ENCODE data around the gene CALML5.
"Not testable (repeated sequence)": the region's sequence is repeated elsewhere in the genome, so short reads cannot be mapped to it uniquely, and the experiment has no call there.

CALML5 gene

DNA sequence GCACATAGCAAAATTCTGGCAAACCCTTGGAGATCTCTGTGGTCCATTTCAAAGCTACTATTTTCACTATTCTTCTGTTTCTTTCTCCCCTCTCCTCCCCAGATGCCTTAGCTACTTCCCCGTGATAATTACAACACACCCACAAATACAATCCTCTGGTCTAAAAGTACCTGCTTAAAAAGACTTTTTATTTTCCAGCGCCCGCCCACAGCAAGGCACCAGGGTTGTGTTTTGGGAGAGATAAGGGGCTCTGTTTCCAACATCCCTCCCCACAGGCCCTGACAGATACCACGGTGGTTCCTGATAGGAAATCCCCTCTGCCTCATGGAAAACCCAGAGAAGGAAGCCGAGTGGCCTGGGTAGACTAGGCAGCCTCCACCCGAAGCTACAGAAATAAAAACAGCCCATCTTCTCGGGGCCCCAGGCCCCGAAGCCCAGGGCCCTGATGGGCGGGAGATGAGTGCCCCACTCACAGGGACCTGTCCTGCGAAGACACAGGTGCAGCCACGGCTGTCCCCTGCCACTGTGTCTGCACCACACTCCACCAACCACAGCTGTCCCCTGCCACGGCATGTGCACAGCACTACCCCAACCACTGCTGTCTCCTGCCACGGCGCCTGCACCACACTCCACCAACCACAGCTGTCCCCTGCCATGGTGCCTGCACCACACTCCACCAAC is 19.7 kb downstream of the CALML5 start:
- no peak for DNase-seq

DNA sequence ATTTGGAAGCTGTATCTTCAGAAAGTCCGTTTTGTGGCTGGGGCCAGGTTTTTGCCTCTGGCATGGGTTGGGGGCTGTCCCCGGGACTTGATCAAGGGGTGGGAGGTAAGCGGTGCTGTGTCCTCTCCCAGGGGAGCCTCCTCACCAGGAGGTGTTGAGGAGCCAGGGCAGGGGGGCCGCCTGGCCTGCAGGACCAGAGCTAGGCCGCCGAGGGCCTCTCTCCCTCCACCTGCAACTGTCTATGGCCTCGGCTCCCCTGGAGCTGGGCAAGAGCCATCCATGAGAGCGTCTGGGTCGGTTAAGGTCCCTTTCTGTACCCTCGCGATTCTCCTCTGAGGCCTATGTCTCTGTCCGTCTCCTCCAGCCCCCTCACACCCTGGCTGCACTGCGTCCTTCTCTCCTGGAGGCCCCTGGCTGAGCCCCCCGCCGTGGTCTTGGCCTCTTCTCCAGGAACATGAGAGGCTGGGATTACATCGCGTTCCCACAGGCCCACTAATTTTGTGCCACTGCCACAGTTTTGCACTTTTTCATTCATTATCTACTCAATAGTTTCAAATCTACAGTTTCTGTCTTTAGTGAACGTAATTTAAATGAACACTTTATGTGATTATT is 20.6 kb downstream of the CALML5 start:
- no peak for DNase-seq

DNA sequence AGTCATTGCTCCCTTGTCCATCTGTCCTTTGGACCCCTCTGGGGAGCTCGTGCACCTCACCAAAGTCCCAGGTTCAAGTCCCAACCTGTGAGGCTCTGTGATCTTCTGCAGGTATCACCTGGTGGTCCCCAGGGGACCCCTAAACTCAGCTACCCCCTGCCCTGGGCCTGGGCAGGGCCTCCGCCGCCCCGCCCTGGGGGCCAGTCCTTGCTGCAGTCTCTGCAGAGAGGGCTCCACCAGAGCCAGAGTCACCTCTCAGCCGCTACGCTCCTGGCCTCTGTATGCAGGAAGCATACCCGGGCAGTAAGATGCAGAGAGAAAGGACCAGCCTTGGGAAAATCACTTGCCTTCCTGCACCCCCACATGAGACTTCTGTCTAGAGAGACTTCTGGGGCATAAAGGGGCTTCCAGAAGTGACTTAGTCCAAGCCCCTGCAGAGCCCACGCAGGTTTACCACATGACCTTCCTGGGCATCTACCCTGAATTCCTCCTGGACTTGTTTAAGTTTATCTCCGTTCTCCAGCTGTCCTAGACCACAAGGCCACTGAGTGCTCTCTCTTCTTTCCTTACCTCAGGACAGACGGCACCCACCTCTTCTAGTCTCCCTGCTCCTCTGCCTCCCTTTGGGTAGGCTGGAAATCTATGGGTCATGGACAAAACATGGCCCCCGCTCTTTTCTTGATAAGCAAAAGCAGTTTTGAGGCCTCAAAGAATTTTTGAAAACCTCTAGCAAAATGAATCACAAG is 21.2 kb downstream of the CALML5 start:
- no peak for DNase-seq

DNA sequence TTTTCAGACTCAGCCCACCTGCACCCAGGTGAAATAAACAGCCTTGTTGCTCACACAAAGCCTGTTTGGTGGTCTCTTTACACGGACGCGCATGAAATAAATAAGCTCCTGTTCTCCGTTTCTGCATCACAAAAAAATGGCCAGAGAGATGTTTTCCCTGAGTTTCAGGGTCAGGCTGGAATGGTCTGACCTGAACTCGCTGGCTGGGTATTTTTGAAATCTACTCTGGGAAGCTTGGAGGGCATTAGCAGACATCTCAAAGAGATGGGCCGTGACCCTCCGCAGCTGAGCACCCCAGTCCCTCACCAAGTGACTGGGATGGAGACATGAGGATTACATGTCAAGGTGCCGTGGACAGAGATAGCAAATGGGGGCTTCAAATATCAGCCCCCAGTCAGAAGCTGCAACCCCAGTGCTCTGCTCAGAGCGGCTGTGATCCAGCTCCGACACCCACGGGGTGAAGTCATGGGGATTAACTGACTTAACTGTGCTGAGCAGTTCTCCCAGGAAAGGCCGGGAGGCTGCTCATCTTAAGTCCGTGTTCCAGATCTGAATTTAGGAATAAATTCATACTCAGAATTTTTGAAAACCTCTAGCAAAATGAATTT is 22.3 kb downstream of the CALML5 start:
- DNase-seq: no peak

DNA sequence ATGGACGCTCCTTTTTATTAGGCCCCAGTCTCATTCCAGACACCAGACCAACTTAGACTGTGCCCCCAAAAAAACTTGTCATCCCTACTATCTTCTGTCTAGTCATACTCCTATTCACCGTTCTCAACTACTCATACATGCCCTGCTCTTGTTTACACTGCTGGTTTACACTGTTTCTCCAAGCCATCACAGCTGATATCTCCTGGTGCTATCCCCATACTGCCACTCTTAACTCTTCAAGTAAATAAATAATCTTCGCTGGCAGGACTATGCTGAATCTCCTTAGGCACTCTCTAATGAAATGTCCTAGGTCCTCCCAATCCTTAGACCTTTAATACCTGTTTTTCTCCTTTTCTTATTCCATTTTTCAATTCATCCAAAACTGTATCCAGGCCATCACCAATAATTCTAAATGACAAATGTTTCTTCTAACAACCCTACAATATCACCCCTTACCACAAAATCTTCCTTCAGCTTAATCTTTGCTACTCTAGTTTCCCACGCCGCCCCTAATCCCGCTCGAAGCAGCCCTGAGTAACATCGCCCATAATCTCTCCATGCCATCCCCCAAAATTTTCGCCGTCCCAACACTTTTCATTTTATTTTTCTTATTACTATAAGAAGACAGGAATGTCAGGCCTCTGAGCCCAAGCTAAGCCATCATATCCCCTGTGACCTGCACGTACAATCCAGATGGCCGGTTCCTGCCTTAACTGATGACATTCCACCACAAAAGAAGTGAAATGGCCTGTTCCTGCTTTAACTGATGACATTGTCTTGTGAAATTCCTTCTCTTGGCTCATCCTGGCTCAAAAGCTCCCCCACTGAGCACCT is 23.2 kb downstream of the CALML5 start:
- not testable (repeated sequence) for DNase-seq

DNA sequence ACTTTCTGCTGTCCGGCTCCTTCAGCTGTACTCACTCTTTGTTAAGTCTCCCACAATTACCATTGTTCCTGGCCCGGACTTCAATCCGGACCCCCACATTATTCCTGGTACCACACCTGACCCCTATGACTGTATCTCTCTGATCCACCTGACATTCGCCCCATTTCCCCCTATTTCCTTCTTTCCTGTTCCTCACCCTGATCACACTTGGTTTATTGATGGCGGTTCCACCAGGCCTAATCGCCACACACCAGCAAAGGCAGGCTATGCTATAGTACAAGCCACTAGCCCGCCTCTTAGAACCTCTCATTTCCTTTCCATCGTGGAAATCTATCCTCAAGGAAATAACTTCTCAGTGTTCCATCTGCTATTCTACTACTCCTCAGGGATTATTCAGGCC is 24.3 kb downstream of the CALML5 start:
- DNase-seq: not testable (repeated sequence)

DNA sequence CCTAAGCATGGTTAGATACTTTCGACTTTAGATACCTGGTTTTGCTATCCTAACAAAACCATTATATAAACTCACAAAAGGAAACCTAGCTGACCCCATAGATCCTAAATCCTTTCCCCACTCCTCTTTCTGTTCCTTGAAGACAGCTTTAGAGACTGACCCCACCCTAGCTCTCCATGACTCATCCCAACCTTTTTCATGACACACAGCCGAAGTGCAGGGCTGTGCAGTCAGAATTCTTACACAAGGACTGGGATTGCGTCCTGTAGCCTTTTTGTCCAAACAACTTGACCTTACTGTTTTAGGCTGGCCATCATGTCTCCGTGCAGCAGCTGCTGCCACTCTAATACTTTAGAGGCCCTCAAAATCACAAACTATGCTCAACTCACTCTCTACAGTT is 24.7 kb downstream of the CALML5 start:
- DNase-seq: not testable (repeated sequence)

DNA sequence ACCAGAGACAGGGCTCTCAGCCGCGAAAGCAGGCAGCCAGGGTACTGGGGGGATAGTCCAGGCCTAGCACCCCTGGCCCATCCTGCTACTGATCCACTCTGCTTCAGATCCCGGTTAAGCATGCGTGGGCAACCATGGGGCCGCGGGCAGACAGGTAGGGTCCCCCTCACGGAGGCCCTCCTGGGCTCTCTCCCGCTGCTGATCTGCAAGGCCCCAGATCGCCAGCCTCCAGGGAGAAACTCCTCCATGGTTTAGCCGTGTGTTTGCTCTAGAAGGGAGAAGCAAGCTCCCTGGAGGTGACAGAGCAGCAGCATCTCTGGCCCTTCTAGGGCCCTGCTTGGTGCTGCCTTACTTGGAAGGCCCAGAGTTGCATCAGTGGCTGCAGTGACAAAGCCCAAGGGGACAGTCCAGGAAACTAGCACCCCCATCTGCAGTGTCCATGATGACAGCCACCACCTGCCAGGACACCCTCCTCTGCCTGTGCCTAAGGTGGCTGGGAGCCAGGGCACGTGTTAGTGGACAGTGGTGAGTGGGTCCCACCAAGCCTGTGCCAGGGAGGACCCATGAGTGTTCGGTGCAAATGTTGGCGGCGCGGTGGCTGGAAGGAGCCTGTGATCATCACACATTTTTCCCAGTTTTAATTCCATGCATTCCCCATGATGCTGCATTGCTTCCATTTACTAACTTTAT is 29.2 kb downstream of the CALML5 start:
- DNase-seq: no peak

DNA sequence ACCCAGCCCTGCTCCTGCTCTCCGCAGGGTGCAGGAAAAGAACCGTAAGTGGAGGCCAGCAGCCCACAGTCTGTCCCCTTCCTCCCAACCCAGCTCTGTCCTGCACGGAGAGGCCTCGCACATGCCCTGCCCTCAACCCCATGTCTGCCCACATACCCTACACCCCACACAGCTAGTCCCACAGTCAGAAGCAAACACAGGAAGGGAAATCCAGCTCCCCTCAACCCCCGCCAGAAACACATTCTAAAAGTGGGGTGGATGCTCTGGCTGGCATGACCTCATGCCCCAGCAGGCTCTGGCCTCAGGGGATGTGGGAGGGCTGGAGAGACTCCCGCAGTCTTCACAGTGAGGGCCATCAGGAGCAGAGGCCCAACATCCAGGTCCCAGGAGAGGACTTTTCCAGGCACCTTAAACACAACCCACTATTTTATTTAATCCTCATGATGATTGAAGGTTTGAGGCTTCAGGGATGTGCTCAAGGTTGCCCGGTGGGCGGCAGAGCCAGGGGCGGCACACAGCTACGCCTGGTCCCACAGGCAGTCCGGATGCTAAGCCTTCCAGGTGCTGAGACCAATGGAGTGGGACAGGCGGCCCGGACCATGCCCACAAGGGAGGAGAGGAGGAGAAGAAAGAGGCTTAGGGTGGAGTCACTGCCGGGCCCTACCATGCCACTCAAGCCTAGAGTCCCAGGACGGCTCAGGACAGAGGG is 29.9 kb downstream of the CALML5 start:
- DNase-seq: no peak

DNA sequence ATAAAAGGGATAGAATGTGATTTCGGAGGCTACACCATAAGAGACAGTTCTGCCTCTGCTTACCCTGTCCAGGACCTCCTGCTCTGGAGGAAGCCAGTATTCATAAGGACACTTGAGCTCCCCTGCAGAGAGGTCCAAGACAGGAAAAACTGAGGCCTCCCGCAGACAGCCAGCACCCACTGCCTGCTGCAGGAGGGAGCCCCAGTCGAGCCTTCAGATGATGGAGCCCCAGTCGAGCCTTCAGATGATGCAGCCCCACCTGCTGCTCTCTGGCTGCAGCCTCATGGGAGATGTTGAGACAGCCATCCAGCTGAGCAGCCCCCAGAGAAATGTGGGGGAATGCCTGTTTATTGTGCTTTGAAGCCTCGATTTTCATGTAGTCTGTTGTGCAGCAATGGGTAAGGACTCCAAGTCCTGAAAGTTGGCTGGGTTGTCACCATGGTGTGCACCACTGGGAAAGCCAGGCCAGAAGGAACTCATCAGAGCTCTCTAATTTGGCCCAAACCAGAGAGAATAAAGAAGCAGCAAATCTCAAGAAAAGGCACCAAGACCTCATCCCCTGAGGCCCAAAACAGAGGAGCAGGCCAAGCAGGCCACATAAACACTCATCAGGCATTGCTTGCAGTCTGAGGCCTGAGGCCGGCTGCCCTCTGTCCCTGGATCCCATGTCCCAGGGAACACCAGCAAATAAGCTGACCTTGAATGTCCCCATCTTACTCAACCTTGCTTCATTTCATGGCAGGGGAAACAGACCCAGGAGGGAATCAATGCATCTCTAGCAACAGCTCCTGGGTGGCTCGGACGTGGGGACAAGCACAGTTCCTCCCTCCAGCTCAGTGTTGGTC is 30.9 kb downstream of the CALML5 start:
- no peak for DNase-seq

DNA sequence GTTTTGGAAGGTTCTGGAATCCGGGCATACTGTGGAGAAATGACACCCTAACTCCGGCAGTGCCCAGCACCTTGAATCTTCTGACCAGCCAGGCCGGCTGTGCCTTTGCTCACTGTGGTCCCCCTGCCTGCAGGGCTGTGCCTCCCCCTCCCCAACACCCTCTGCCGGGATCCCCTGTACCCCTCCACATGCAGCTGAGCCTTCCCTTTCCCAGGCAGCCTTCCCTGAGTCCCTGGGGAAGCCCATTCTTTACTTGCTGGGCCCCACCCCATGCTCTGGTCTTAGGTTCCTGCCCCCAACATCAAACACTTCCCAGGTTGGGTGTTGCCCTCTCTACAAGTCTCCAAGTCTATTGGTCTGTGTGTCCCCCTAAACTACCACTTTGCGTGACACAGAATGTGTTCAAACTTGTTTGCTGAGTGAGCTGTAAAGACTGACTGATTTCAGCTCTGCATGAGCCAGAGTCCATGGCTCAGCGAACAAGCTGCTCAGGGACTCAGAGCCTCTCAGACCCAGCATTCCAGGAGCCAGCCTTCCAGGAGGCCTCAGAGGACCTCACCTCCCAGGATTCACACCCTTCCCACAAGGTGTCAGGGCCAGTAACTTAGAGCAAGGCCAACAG is 31.6 kb downstream of the CALML5 start:
- DNase-seq: no peak

DNA sequence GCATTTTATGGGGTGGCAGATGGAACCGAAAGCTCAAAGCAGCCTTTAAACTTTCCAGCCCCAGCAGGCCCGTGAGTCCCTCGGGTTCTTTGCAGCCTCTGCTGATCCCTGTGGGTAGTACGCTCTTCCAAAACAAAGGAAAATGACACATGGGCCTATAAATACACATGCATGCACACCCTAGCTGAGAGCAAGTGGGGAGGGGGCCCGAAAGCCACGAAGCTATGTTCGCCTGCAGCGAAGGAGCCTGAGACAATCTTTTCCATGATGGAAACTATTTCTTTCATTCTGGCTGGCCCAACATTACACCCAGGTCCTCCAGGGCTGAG is 32.2 kb downstream of the CALML5 start:
- DNase-seq: no peak

DNA sequence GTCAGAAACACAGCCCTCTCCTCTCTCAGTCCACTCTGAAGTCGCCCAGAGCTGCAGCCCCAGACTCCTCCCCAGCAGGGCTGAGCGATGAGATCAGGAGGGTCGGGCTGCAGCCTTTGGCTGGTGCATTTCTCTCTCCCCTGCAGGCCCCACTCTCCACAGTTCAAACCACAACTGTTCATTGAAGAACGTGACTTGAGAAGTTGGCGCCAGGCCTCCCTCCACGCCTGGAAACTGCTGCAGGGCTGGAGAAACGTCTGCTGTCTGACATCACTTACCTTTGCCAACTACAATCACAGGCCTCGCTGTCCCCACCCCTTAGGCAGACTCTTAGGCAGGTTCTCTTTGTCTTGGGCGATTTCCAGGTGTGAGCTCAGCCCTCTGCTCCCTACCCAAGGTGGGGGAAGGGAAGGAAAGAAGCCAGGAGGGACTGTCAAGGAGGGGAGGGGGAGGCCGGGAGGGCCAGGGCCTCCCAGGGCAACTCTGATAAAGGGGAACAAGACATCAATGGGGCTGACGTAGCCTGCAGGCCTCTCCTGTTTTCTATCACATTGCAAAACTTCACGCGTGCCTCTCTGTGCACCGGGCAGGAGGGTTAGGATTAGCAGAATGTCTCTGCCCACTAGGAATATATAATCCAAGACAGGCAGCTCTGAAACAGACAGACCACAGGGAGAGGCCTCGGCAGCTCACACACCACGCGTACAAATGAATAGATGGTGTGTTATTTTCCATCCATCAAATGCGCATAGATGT is 32.7 kb downstream of the CALML5 start:
- no peak for DNase-seq

DNA sequence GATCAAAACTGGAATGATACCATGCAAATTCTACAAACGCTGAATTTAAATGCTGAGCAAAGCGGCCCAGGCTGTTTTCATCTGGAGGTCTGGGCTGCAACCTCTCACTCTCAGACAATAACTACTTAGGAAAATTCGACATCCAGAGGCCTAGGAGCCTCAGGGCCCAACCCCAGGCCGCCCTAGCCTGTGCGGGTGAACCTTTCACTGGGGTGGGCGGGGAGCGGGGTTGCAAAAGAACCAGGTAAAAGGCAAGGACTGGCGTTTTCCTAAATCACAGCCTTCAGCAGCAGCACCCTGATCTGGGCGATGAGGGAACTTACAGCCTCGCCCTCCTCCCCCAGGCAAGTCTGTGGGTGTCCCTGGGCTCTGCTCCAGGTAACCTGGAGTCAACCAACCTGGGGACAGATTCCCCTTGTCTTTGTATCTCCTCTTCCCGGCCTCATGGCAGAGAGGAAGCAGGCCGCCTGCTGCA is 33.4 kb downstream of the CALML5 start:
- DNase-seq: no peak

DNA sequence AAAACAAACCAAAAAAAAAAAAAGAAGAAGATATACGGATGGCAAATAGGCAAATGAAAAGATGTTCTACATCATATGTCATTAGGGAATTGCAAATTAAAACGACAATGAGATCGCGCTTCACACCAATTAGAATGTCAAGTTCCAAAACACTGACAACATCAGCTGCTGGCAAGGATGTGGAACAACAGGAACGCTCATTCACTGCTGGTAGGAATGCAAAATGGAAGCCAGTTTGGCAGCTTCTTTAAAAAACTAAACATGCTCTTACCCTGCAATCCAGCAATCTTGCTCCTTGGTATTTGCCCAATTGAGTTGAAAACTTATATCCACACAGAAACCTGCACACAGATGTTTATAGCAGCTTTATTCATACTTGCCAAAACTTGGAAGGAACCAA is 34.8 kb downstream of the CALML5 start:
- no peak for DNase-seq

DNA sequence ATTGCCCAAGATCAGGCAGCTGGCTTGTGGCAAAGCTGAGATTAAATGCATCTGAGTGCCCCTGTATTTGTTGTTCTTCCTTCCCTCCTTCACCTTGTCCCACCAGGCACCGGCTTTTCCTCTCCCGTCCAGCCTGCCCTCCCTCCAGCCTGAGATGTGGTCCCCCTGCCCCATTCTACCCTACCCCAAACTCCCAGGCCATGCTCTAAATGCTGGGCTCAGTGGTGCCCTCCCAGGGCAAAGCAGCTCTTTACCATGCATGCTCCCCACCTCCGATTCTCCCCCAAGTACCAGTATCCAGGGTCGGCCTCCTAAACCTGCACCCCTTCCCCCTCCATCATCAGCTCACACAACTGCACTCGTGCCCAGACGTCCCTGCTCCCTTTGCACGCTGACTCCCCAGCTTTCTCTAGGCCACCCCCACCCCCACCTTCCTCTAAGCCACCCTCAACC is 36.5 kb downstream of the CALML5 start:
- no peak for DNase-seq

DNA sequence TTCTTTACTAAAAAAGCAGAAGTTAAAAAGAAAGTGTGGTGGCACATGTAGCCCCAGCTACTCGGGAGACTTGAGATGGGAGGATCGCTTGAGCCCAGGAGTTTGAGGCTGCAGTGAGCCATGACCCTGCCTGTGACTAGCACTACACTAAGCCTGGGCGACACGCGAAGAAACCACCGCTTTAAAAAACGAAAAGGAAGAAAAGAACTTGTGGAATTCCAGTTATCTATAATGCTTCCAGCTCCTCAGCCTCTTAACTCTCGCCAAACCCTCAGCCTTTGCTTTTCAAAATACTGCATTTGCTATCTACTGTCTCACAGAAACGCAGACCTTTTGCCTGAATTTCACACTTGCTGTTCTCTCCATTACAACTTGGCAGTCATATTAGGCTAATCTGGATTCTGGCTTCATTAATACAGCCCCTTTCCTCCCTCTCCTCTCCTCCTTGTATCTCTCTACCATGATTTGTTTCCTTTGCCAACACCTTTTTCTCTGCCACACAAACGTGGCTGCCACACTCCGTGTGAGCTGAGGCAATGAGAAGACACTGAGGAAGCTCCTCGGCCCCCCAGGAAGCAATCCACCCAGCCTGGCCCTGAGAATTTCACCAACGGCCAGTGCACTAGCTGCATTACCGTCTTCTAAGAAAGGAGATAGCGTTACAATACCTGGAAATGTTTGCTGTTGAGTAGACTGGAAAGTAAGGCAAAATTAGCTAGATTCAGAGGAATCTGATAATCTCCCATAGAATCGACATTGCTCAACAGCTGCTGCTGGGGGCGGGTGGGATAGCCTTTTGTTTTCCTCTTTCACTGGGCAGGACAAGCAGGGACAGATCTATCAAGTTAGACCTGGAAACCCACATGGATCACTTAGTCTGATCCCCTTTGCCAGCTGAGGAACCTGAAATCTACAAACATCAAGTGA is 37.2 kb downstream of the CALML5 start:
- no peak for DNase-seq

DNA sequence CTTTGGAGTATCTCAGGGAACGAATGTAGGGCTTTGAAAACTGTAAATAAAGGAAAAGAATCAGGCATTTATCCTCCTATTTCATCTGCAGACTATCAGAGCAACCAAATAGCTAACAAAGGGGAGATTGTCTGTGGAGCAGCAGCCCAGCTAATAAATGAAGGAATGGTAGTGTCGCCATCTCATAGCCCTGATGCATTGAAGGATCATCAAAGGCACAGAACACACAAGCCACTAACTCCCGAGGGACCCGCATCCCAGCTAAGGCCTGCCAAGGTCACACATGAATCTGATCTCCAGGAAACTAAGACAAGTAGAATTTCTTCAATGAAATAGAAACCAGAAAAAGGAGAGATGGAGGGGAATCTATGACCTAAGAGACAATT is 38.2 kb downstream of the CALML5 start:
- DNase-seq: no peak

Measured in activated gamma-delta T cell (primary cell).